Omental fat pad (tissue), 4 donors: Measurements from ENCODE around the gene FGD4. TPM values are rescaled to one million over a fixed set of nuclear protein-coding genes. Genes with fewer than 3 reads are reported as not detected.

ENCODE experiments used
- ATAC-seq: fragments of 150-250 bp; one replicate; pipeline ENCODE4 v1.9.1; 2016; ENCODE audit warnings: mild to moderate bottlenecking, moderate library complexity; ENCODE audit not compliant: low FRiP score
- DNase-seq: peaks from one replicate; pipeline ENCODE4 v3.0.0-alpha.2; 2019; ENCODE audit warnings: low spot score
- CTCF ChIP-seq, 3 donors: fragments of 450-650 bp; IDR thresholded peaks; one replicate each; pipeline ENCODE4 v1.5.1; 2016 to 2017; ENCODE audit warnings: antibody characterized with exemption in 3 of 3, mild to moderate bottlenecking in 3 of 3, moderate library complexity in 2 of 3
- total RNA-seq, 4 donors: library from RNA; depleted of rRNA; stranded (reverse); fragments of >200 nt; gene quantifications; one replicate each; pipeline ENCODE4 v1.1.0, GENCODE V29; 2016

FGD4 gene
- total RNA-seq, 4 donors from 2014 or later: 43.1 to 111 (median 51.5) TPM

GRCh38 chr12:32604565-32604964, 205.2 kb downstream of the FGD4 start:
- TF ChIP-seq CTCF (IDR thresholded peaks at IDR 0.05): no peak
- no peak for ATAC-seq
- DNase-seq: no peak

GRCh38 chr12:32605326-32606095, 206.2 kb downstream of the FGD4 start:
- DNase-seq (no peak), ATAC-seq (no peak)
- no peak for TF ChIP-seq CTCF (IDR thresholded peaks at IDR 0.05)

GRCh38 chr12:32606443-32606842, 207.1 kb downstream of the FGD4 start:
- no peak for ATAC-seq
- no peak for TF ChIP-seq CTCF (IDR thresholded peaks at IDR 0.05)
- DNase-seq: no peak

- no peak for DNase-seq
- TF ChIP-seq CTCF (IDR thresholded peaks at IDR 0.05): no peak
- ATAC-seq: no peak
Observed at GRCh38 chr12:32609966-32610365, 210.6 kb downstream of the FGD4 start.

GRCh38 chr12:32611986-32612385, 212.6 kb downstream of the FGD4 start:
- ATAC-seq (no peak), DNase-seq (no peak)
- no peak for TF ChIP-seq CTCF (IDR thresholded peaks at IDR 0.05)

GRCh38 chr12:32612658-32613614, 213.6 kb downstream of the FGD4 start:
- no peak for DNase-seq
- TF ChIP-seq CTCF (IDR thresholded peaks at IDR 0.05): no peak
- no peak for ATAC-seq
